Neutrophil (primary cell): ENCODE measurements around the gene DPP7.

ENCODE experiments used
- H3K27ac ChIP-seq: fragments of 200-600 bp; sonication (generic); 2 replicates; pipeline ENCODE4 v1.5.1; 2016; ENCODE audit warnings: mild to moderate bottlenecking, moderate library complexity
- H3K27me3 ChIP-seq: fragments of 200-600 bp; sonication (generic); 2 replicates; pipeline ENCODE4 v1.6.0; 2016; ENCODE audit warnings: mild to moderate bottlenecking
- H3K36me3 ChIP-seq: fragments of 200-600 bp; sonication (generic); 2 replicates; pipeline ENCODE4 v1.5.1; 2017
- H3K4me1 ChIP-seq, 2 experiments: fragments of 200-600 bp in 1 of 2; sonication (generic) in 1 of 2; 1 replicate in 1 of 2; 2 replicates in 1 of 2; pipeline versions ENCODE4 v1.5.1 to v1.6.1; 2013 to 2016; ENCODE audit warnings: low read depth in 1 of 2, low read length in 1 of 2, mild to moderate bottlenecking in 1 of 2, moderate library complexity in 1 of 2; ENCODE audit not compliant: control insufficient read depth in 1 of 2, insufficient read depth in 1 of 2
- H3K4me3 ChIP-seq, 2 experiments: fragments of 200-600 bp in 1 of 2; sonication (generic) in 1 of 2; 1 replicate in 1 of 2; 2 replicates in 1 of 2; pipeline ENCODE4 v1.5.1; 2013 to 2016; ENCODE audit warnings: low read depth in 1 of 2, low read length in 1 of 2, mild to moderate bottlenecking in 1 of 2, moderate library complexity in 1 of 2
- H3K9me3 ChIP-seq: fragments of 200-600 bp; sonication (generic); 2 replicates; pipeline ENCODE4 v1.5.1; 2016
- TF ChIP-seq, protein P1 (sequence below): fragments of 200-600 bp; sonication (generic); IDR thresholded peaks from 2 replicates; pipeline ENCODE4 v1.5.1; 2016; ENCODE audit warnings: antibody characterized with exemption

DPP7 gene

DNA sequence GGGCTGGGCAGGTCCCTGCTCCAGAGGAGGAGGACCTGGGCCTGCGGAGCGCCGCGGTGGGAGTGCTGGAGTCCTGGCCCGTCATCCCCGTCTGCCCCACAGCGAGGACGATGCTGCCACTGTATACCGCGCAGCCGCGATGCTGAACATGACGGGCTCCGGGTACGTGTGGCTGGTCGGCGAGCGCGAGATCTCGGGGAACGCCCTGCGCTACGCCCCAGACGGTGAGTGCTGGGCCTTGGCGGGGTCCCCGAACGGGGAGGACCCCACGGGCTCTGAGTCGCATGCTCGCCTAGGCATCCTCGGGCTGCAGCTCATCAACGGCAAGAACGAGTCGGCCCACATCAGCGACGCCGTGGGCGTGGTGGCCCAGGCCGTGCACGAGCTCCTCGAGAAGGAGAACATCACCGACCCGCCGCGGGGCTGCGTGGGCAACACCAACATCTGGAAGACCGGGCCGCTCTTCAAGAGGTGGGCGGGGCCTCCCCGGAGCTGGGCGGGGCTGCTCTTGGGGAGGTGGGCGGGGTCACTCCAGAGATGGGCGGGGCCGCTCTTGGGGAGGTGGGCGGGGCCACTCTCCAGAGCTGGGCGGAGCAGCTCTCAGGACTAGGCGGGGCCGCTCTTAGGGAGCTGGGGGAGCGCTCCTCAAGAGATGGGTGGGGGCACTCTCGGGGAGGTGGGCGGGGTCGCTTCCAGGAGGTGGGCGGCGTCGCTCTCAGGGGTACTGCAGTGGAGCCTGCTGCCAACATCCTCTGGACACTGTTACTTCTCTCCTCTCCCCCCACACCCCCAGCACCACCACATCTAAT lies 42.2 kb upstream of the DPP7 start:
- TF ChIP-seq, protein P1, sequence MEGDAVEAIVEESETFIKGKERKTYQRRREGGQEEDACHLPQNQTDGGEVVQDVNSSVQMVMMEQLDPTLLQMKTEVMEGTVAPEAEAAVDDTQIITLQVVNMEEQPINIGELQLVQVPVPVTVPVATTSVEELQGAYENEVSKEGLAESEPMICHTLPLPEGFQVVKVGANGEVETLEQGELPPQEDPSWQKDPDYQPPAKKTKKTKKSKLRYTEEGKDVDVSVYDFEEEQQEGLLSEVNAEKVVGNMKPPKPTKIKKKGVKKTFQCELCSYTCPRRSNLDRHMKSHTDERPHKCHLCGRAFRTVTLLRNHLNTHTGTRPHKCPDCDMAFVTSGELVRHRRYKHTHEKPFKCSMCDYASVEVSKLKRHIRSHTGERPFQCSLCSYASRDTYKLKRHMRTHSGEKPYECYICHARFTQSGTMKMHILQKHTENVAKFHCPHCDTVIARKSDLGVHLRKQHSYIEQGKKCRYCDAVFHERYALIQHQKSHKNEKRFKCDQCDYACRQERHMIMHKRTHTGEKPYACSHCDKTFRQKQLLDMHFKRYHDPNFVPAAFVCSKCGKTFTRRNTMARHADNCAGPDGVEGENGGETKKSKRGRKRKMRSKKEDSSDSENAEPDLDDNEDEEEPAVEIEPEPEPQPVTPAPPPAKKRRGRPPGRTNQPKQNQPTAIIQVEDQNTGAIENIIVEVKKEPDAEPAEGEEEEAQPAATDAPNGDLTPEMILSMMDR: no peak
- Histone ChIP-seq H3K4me1 (peaks cover 0 to 3% of the 10 kb centered on the region in 2 experiments), H3K27ac (no peak overlapping the region), H3K36me3 (no peaks in the 10 kb centered on the region), H3K9me3 (no peaks in the 10 kb centered on the region), H3K27me3 (peaks cover 88% of the 10 kb centered on the region), H3K4me3 (no peak overlapping the region)

DNA sequence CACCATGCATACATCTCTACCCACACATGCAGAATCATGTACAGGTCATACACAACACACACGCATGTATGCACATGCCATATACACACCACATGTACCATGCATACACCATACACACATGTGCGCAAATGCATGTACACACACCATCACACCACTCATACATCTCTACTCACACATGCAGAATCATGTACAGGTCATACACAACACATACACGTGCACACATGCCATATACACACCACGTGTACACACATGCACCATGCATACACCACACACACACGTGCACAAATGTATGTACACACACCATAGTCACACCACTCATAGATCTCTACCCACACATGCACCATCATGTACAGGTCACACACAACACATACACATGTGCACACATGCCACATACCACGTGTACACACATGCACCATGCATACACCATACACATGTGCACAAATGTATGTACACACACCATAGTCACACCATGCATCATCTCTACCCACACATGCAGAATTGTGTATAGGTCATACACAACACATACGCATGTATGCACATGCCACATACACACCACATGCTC lies 38.4 kb upstream of the DPP7 start:
- no peaks in the 10 kb centered on the region for H3K36me3 ChIP-seq
- no peak overlapping the region for H3K27ac ChIP-seq
- peaks cover 0 to 7% of the 10 kb centered on the region in 2 experiments for H3K4me1 ChIP-seq
- no peak overlapping the region for H3K4me3 ChIP-seq
- peaks cover 77% of the 10 kb centered on the region for H3K27me3 ChIP-seq
- TF ChIP-seq, protein P1: no peak
- H3K9me3 ChIP-seq: no peaks in the 10 kb centered on the region

DNA sequence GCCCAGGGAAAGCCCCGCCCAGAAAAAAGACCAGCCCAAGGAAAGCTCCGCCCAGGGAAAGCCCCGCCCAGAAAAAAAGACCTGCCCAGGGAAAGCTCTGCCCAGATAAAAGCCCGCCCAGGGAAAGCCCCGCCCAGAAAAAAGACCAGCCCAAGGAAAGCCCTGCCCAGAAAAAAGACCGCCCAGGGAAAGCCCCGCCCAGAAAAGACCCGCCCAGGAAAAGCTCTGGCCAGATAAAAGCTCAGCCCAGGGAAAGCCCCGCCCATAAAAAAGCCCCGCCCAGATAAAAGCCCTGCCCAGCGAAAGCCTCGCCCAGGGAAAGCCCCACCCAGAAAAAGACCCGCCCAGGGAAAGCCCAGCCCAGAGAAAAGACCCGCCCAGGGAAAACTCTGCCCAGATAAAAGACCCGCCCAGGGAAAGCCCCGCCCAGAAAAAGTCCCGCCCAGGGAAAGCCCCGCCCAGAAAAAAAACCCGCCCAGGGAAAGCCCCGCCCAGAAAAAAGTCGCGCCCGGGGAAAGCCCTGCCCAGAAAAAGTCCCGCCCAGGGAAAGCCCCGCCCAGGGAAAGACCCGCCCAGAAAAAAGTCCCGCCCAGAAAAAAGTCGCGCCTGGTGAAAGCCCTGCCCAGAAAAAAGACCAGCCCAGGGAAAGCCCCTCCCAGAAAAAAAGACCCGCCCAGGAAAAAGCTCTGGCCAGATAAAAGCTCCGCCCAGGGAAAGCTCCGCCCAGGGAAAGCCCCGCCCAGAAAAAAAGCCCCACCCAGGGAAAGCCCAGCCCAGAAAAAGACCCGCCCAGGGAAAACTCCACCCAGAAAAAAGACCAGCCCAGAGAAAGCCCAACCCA lies 36.3 kb upstream of the DPP7 start:
- TF ChIP-seq, protein P1: no peak
- peaks cover 77% of the 10 kb centered on the region for H3K27me3 ChIP-seq

DNA sequence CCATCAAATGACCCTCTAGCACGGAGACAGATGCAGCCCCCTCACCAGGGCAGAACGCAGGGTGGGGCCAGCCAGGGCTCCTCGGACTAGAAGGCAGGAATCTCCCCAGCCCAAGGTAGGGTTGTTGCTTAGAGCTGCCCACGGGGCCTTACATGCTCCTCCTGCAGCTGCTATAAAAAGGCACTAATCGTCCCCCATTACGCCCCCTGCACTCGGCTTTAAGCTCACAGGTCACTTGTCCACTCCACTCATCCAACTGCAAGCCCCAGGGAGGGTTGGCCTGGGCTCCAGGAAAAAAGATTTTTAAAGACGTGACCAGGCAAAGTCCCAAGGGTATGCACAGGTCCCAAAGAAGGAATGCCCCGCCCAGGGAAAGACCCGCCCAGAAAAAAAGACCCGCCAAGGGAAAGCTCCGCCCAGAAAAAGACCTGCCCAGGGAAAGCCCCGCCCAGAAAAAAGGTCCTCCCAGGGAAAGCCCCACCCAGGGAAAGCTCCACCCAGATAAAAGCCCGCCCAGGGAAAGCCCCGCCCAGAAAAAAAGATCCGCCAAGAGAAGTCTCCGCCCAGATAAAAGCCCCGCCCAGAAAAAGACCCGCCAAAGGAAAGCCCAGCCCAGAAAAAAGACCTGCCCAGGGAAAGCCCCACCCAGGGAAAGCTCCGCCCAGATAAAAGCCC lies 35.5 kb upstream of the DPP7 start:
- Histone ChIP-seq H3K36me3 (no peaks in the 10 kb centered on the region), H3K4me3 (no peak overlapping the region), H3K9me3 (no peaks in the 10 kb centered on the region), H3K27ac (no peak overlapping the region), H3K4me1 (peaks cover 0 to 4% of the 10 kb centered on the region in 2 experiments), H3K27me3 (peaks cover 73% of the 10 kb centered on the region)
- TF ChIP-seq, protein P1: no peak

More for the DNA sequence above, 36.3 kb upstream of the DPP7 start:
- Histone ChIP-seq H3K4me3 (no peak overlapping the region), H3K36me3 (no peaks in the 10 kb centered on the region), H3K27ac (no peak overlapping the region), H3K9me3 (no peaks in the 10 kb centered on the region), H3K4me1 (peaks cover 0 to 4% of the 10 kb centered on the region in 2 experiments)

DNA sequence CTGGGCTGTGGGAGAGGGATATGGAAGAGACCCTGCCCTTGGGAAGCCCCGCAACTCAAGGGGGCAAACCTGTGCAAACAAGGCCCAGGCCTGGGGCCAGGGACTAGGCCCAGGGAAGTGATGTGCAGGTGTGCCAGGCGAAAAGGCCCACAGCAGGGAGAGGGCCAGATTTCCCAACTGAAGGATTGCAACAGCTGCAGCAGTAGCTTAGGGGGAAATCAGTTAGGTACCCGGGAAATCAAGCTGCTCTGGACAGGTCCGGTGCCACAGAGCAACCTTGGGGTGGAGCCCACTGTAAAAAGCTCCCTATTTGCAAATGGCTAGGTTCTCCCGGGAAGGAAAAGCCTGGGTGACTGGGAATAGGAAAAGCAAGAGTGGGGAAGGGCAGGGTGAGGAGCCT lies 34.8 kb upstream of the DPP7 start:
- no peak overlapping the region for H3K4me3 ChIP-seq
- H3K9me3 ChIP-seq: no peaks in the 10 kb centered on the region
- H3K27me3 ChIP-seq: peaks cover 67% of the 10 kb centered on the region
- H3K4me1 ChIP-seq: peaks cover 0 to 4% of the 10 kb centered on the region in 2 experiments
- TF ChIP-seq, protein P1: no peak
- H3K27ac ChIP-seq: no peak overlapping the region
- no peaks in the 10 kb centered on the region for H3K36me3 ChIP-seq
